Activated T-cell treated with anti-CD3 and anti-CD28 coated beads, Interleukin-2, amount 50 U/mL, for 4 hours (primary cell): ENCODE measurements around the gene SMURF2. TPM values are rescaled to one million over a fixed set of nuclear protein-coding genes. Genes with fewer than 3 reads are reported as not detected.
A peak's percentile ranks its signal among the peaks of the same experiment; 100 is the strongest.
"Not testable (repeated sequence)": the region's sequence is repeated elsewhere in the genome, so short reads cannot be mapped to it uniquely, and the experiment has no call there.

Experiments used
- ATAC-seq, 2 donors: fragments of 200-7000 bp; cut with Tn5 transposase; one replicate each; pipeline ENCODE4 v1.10.0; 2021
- DNase-seq: peaks from one replicate; pipeline ENCODE4 v3.0.0-alpha.2; 2020
- H3K27me3 Mint-ChIP-seq: one replicate; pipeline ENCODE4 v1.8.0; 2021; ENCODE audit warnings: low read depth, mixed read lengths
- H3K36me3 Mint-ChIP-seq: one replicate; pipeline ENCODE4 v1.8.0; 2022; ENCODE audit warnings: mixed read lengths; ENCODE audit not compliant: insufficient read depth
- H3K4me1 Mint-ChIP-seq: one replicate; pipeline ENCODE4 v1.8.0; 2021; ENCODE audit warnings: low read depth, mixed read lengths
- H3K4me3 Mint-ChIP-seq: one replicate; pipeline ENCODE4 v1.8.0; 2021; ENCODE audit warnings: mild to moderate bottlenecking, moderate library complexity, mixed read lengths
- H3K9me3 Mint-ChIP-seq: one replicate; pipeline ENCODE4 v1.8.0; 2021; ENCODE audit warnings: mixed read lengths
- total RNA-seq, 3 donors: library from RNA; stranded (reverse); gene quantifications; one replicate each; pipeline ENCODE4 v1.2.1, GENCODE V29; 2021

The SMURF2 gene
- total RNA-seq, 3 donors from 2014 or later = 10.7 to 11.6 (median 11.0) TPM

DNA sequence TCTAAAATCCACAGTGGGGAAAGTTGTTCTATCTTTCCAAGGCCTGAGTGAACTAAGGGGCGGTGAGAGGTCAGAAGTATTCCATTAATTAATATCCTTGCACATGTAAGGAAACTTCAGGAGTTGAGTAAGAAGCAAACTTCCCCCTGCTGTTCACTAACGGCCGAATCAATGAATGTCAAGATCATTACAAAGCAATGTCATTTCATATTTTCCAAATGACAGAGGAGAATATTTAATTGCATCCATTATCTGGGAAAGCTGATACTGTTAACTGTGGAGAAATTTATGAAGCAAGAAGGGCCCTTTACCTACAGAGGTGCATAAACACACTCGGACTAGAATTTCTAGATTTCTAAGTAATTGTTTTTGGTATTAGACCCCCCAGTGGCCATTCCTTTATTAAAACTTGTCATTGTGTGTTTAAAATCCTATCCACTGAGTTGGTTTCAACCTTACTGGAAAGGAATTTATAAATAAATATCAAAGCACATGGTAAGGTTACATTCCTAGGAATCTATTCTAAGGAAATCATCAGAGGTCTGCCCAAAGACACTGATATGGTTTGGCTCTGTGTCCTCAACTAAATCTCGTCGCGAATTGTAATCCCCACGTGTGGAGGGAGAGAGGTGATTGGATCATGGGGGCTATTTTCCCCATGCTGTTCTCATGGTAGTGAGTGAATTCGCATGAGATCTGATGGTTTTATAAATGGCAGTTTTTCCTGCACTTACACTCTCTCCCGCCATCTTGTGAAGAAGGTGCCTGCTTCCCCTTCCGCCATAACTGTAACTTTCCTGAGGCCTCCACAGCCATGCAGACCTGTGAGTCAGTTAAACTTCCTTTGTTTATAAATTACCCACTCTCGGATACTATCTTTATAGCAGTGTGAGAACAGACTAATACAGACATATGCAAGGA lies 20.4 kb upstream of the SMURF2 start:
- no peak overlapping the region for H3K4me3 Mint-ChIP-seq
- no peaks in the 10 kb centered on the region for H3K27me3 Mint-ChIP-seq
- H3K36me3 Mint-ChIP-seq = no peaks in the 10 kb centered on the region
- DNase-seq (no peak), ATAC-seq (no peak)
- no peaks in the 10 kb centered on the region for H3K9me3 Mint-ChIP-seq
- H3K4me1 Mint-ChIP-seq = no peaks in the 10 kb centered on the region

- H3K36me3 Mint-ChIP-seq = no peaks in the 10 kb centered on the region
- DNase-seq (no peak), ATAC-seq (no peak)
- H3K9me3 Mint-ChIP-seq = no peaks in the 10 kb centered on the region
- no peaks in the 10 kb centered on the region for H3K27me3 Mint-ChIP-seq
- no peaks in the 10 kb centered on the region for H3K4me1 Mint-ChIP-seq
- H3K4me3 Mint-ChIP-seq = no peak overlapping the region
Observed at GRCh38 chr17:64679710-64680216, 17.7 kb upstream of the SMURF2 start.

- Mint-ChIP-seq H3K4me3 (no peak overlapping the region), H3K27me3 (no peaks in the 10 kb centered on the region), H3K9me3 (no peaks in the 10 kb centered on the region), H3K4me1 (no peaks in the 10 kb centered on the region), H3K36me3 (no peaks in the 10 kb centered on the region)
- DNase-seq (no peak), ATAC-seq (no peak)
Observed at GRCh38 chr17:64676763-64677162, 14.7 kb upstream of the SMURF2 start.

DNA sequence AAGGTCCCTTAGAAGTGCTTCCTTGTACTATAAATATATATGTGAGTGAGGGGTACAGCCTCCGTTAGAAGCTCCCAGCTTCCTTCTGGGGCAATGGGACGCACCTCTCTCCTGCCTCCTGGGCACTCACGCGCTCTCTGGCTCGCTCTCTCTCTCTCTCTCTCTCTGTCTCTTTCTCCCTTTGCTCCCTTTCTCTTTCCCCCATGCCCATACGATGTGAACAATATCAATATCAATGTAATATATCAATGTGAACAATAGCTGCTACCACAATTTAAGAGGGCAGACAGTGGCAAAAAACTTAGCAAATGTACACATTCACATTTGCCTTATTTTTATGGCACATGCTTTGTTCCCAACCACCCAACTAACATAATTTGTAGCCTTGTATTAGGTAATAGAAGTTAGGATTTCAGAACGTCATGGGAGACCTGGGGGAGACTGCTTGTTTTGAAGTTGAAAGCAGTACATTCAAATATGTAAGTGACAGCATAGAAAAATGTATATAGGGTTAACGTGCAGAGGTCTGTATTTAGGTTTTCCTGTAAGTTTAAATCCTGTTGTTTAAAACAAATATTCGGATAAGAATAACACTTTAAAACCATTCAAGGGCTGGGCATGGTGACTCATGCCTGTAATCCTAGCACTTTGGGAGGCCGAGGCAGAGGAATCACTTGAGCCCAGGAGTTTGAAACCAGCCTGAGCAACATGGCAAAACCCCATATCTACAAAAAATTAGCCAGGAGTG lies 8.9 kb upstream of the SMURF2 start:
- H3K4me1 Mint-ChIP-seq, H3K36me3 Mint-ChIP-seq, DNase-seq, H3K9me3 Mint-ChIP-seq, H3K4me3 Mint-ChIP-seq, H3K27me3 Mint-ChIP-seq, ATAC-seq: not testable (repeated sequence)

DNA sequence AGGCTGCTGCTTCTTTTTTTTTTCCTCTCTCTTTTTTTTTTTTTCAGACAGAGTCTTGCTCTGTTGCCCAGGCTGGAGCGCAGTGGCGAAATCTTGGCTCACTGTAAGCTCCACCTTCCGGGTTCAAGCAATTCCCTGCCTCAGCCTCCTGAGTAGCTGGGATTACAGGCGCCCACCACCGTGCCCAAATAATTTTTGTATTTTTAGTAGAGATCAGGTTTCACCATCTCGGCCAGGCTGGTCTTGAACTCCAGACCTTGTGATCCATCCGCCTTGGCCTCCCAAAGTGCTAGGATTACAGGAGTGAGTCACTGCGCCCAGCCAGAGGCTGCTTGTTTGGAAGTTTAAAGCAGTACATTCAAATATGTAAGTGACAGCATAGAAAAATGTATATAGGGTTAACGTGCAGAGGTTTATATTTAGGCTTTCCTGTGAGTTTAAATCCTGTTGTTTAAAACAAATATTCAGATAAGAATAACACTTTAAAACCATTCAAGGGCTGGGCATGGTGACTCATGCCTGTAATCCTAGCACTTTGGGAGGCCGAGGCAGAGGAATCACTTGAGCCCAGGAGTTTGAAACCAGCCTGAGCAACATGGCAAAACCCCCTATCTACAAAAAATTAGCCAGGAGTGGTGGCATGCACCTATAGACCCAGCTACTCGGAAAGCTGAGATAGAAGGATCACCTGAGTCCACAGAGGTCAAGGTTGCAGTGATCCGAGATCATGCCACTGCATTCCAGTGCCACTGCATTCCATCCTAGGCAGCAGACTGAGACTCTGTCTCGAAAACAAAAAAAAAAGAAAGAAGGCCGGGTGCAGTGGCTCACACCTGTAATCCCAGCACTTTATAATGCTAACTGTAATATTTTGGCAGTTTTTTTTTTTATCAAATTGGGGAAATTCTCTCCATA lies 6.0 kb upstream of the SMURF2 start:
- not testable (repeated sequence) for H3K27me3 Mint-ChIP-seq, ATAC-seq, H3K4me3 Mint-ChIP-seq, DNase-seq, H3K9me3 Mint-ChIP-seq, H3K4me1 Mint-ChIP-seq, H3K36me3 Mint-ChIP-seq

GRCh38 chr17:64664299-64664981 lies 2.3 kb upstream of the SMURF2 start:
- not testable (repeated sequence) for H3K27me3 Mint-ChIP-seq, H3K4me3 Mint-ChIP-seq, H3K9me3 Mint-ChIP-seq, H3K36me3 Mint-ChIP-seq, DNase-seq, ATAC-seq
- H3K4me1 Mint-ChIP-seq = peaks cover 20% of the 10 kb centered on the region

DNA sequence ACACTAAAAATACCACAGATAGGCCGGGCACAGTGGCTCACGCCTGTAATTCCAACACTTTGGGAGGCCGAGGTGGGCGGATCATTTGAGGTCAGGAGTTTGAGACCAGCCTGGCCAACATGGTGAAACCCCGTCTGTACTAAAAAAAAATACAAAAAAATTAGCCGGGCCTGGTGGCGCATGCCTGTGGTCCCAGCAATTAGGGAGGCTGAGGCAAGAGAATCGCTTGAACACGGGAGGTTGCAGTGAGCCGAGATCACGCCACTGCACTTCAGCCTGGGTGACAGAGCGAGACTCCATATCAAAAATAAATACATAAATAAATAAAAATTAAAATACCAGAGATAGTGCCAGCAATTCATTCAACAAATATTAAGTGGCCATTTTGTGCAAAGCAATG lies 1.7 kb upstream of the SMURF2 start:
- not testable (repeated sequence) for DNase-seq, H3K36me3 Mint-ChIP-seq, H3K4me3 Mint-ChIP-seq, ATAC-seq, H3K27me3 Mint-ChIP-seq, H3K9me3 Mint-ChIP-seq
- H3K4me1 Mint-ChIP-seq = peaks cover 23% of the 10 kb centered on the region

DNA sequence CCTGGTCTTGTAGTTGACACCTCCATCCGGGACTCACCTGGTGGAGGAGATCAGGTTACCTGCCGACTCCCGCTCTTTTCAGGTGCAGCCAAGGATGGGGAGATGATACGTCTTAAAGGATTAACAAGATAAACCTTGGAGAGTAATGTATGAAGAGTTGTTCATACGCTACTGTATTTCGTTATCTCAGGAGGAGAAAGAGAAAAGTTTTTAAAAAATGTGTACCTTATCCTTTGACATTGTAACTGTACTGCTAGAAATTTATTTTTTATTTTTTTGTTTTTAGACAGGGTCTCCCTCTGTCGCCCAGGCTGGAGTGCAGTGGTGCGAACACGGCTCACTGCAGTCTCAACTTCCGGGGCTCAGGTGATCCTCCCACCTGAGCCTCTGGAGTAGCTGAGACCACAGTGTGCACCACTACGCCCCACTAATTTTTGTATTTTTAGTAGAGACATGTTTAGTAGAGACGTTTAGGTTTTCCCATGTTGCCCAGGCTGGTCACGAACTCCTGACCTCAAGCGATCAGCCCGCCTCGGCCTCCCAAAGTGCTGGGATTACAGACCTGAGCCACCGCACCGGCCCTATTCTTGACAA lies 764 bp upstream of the SMURF2 start:
- Mint-ChIP-seq H3K36me3 (no peaks in the 10 kb centered on the region), H3K4me1 (peaks cover 26% of the 10 kb centered on the region), H3K4me3 (peak overlapping the region; percentile 87), H3K27me3 (no peaks in the 10 kb centered on the region), H3K9me3 (no peaks in the 10 kb centered on the region)
- ATAC-seq (no peak), DNase-seq (no peak)

- Mint-ChIP-seq H3K36me3 (no peaks in the 10 kb centered on the region), H3K4me3 (peak overlapping the region; percentile 97), H3K4me1 (peaks cover 37% of the 10 kb centered on the region), H3K9me3 (no peaks in the 10 kb centered on the region), H3K27me3 (no peaks in the 10 kb centered on the region)
- no peak for ATAC-seq
- no peak for DNase-seq
Observed at GRCh38 chr17:64661726-64661975, 456 bp downstream of the SMURF2 start.

DNA sequence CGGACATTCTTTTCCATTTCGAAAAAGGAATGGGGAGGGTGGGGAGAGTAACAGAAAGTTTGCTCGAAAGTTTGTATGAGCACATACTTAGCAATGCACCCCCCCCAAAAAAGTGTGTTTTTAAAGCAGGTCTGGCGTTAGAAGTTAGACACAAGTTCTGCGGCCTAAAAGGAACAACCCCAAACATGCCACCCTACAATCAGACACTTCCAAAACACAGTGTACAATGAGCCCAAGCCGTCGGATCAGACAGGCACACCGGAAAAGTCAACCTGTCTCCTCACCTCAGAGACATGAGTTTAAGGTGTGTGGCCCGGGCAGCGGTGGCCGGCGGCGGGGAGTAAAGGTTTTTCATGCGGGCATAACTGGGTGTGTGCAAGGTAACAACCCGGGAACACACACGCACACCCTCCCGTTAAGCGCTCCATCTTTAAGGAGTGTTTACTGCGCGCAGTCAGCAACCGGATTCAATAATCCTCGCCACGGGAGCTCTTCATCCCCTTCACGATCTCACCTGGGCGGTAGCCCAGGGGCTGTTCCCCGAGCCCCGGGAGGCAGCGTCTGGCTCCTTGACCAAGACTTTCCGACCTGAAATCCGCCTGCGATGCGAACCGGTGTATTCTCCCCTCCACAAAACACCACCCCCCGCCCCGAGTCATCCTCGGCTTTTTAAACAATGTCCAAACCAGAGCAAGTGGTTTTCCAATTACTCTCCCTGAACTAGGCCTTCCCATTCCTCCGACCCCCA lies 955 bp downstream of the SMURF2 start:
- DNase-seq (peak; percentile 18), ATAC-seq (peak; percentile 9 to 11)
- not testable (repeated sequence) for H3K36me3 Mint-ChIP-seq, H3K27me3 Mint-ChIP-seq, H3K9me3 Mint-ChIP-seq
- peaks cover 39% of the 10 kb centered on the region for H3K4me1 Mint-ChIP-seq
- H3K4me3 Mint-ChIP-seq = peak overlapping the region; percentile 97

- not testable (repeated sequence) for H3K36me3 Mint-ChIP-seq, ATAC-seq, H3K27me3 Mint-ChIP-seq, DNase-seq, H3K9me3 Mint-ChIP-seq
- Mint-ChIP-seq H3K4me3 (peak overlapping the region; percentile 97), H3K4me1 (peaks cover 42% of the 10 kb centered on the region)
Observed at GRCh38 chr17:64660195-64660977, 1.7 kb downstream of the SMURF2 start.

GRCh38 chr17:64658931-64659330 lies 3.2 kb downstream of the SMURF2 start:
- Mint-ChIP-seq H3K4me3 (no peak overlapping the region), H3K36me3 (peaks cover 2% of the 10 kb centered on the region), H3K27me3 (no peaks in the 10 kb centered on the region), H3K9me3 (peaks cover 4% of the 10 kb centered on the region), H3K4me1 (peaks cover 43% of the 10 kb centered on the region)
- ATAC-seq = no peak
- DNase-seq = no peak
